Thoracic aorta (tissue), 2 donors: Measurements from ENCODE around the gene ZFPM1. TPM values are rescaled to one million over a fixed set of nuclear protein-coding genes. Genes with fewer than 3 reads are reported as not detected.

Experiments used
- ATAC-seq: fragments of 150-250 bp; one replicate; pipeline ENCODE4 v1.8.0; 2017; ENCODE audit warnings: low read depth; ENCODE audit not compliant: insufficient number of reproducible peaks, low FRiP score
- DNase-seq: peaks from one replicate; pipeline ENCODE4 v3.0.0-alpha.2; 2020; ENCODE audit warnings: low spot score
- H3K27ac ChIP-seq, 2 donors: fragments of 200-600 bp; sonication (generic); 1 replicate in 1 of 2; 2 replicates in 1 of 2; pipeline ENCODE4 v1.5.1; 2016; ENCODE audit warnings: mild to moderate bottlenecking in 2 of 2, moderate library complexity in 2 of 2
- H3K27me3 ChIP-seq: fragments of 200-600 bp; sonication (generic); replicated peaks from 2 replicates; pipeline ENCODE4 v1.6.0; 2016; ENCODE audit warnings: mild to moderate bottlenecking; ENCODE audit not compliant: insufficient read depth
- H3K36me3 ChIP-seq: fragments of 200-600 bp; sonication (generic); one replicate; pipeline ENCODE4 v1.5.1; 2016
- H3K4me1 ChIP-seq, 2 donors: fragments of 200-600 bp; sonication (generic); 1 replicate in 1 of 2; 2 replicates in 1 of 2; pipeline versions ENCODE4 v1.5.1 to v1.6.0; 2016; ENCODE audit warnings: low read depth in 2 of 2, mild to moderate bottlenecking in 1 of 2; ENCODE audit not compliant: control insufficient read depth in 1 of 2
- H3K4me3 ChIP-seq: fragments of 200-600 bp; sonication (generic); 2 replicates; pipeline ENCODE4 v1.5.1; 2016; ENCODE audit warnings: mild to moderate bottlenecking
- H3K9me3 ChIP-seq: fragments of 200-600 bp; sonication (generic); 2 replicates; pipeline ENCODE4 v1.5.1; 2016
- CTCF ChIP-seq: fragments of 200-600 bp; sonication (generic); IDR thresholded peaks from one replicate; pipeline ENCODE4 v1.5.1; 2019; ENCODE audit warnings: antibody characterized with exemption
- total RNA-seq, 2 donors: library from RNA; depleted of rRNA; stranded (reverse); fragments of >200 nt; gene quantifications; one replicate each; pipeline versions ENCODE4 v1.1.0 to v1.2.3, GENCODE V29; 2016

The ZFPM1 gene
- total RNA-seq, 2 donors from 2014 or later: 1.8 to 2.5 TPM

DNA sequence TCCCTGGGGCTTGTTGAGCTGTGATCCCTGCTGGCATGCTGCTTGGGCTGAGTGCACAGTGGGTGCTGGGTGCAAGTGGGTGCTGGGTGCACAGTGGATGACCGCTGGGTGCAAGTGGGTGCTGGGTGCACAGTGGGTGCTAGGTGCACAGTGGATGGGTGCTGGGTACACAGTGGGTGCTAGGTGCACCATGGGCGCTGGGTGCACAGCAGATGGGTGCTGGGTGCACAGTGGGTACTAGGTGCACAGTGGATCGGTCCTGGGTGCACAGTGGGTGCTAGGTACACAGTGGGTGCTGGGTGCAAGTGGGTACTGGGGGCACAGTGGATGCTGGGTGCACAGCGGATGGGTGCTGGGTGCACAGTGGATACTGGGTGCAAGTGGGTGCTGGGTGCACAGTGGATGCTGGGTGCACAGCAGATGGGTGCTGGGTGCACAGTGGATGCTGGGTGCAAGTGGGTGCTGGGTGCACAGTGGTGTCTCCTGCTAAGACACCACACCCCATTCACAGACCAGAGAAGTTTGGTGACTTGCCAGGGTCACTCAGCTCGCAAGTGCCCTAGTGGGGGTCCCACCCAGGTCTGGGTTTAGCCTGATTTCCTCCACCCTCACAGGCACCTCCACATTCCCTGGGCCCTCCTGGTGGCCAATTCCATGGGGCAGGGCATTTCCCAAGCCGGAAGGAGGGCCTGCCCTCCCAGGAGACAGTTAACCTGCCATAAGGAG lies 33.5 kb downstream of the ZFPM1 start:
- Histone ChIP-seq H3K4me3 (no peak overlapping the region), H3K4me1 (no peaks in the 10 kb centered on the region), H3K27me3 (no peaks in the 10 kb centered on the region), H3K9me3 (no peaks in the 10 kb centered on the region), H3K27ac (no peak overlapping the region), H3K36me3 (no peaks in the 10 kb centered on the region)
- DNase-seq (no peak), ATAC-seq (no peak)
- TF ChIP-seq CTCF: no peak

DNA sequence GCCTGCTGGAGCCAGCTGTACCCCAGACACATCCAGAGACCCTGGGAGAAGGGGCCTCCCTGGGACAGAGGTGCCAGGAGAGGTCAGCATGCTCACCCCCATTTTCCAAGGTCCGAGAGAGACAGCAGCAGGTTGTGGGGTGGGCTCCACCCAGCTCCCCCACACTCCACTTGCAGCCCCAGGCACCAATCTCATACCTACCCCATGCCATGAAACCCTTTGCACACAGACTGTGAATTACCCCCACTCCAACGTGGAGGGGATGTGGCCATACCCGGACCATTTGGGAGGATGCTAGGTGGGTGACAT lies 34.0 kb downstream of the ZFPM1 start:
- no peaks in the 10 kb centered on the region for H3K27me3 ChIP-seq
- H3K9me3 ChIP-seq: no peaks in the 10 kb centered on the region
- DNase-seq (no peak), ATAC-seq (no peak)
- H3K4me3 ChIP-seq: no peak overlapping the region
- no peak overlapping the region for H3K27ac ChIP-seq
- no peaks in the 10 kb centered on the region for H3K36me3 ChIP-seq
- no peak for TF ChIP-seq CTCF
- no peaks in the 10 kb centered on the region for H3K4me1 ChIP-seq

DNA sequence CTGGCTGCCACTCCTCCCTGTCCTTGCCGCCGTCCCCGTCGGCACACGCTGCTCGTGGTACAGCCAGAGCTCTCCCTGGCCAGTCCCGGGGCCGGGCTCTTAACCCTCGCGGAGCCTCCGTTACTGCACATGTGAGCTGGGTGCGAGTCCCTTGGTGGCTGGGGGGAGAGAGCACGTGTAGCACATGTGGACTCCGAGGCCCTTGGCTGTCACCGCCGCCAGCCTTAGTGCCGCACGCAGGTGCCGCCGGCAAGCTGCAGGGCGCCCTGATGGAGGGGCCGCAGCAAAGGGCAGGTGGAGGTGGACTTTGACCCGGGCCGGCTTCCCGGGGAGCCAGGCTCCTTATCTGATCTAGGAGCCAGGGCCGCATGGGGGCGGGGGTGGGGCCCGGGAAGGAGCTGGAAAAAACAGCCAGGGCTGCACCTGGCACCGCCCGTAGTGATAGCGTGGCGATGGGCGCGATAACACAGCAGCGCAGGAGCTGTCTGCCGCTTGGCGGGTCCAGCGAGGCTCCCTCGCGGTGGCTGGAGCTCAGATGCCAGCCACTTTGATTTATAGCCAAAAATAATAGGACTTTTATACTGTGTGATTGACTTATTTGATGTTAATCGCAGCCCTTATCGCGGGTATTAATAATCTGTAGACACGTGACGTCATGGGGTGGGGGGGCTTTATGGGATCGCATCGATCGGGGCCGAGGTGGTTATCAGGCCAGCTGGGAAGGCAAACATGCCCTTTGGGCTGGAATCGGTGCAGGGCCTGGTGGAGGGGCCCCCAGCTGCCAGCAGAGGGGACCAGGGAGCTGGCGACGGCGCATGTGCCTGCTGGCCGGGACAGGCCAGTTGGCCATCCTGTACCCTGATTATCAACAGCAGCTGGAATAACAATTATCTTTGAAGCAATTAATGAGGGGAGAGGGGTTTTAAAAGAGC lies 35.1 kb downstream of the ZFPM1 start:
- Histone ChIP-seq H3K36me3 (no peaks in the 10 kb centered on the region), H3K27ac (no peak overlapping the region), H3K9me3 (no peaks in the 10 kb centered on the region), H3K27me3 (no peaks in the 10 kb centered on the region), H3K4me1 (no peaks in the 10 kb centered on the region), H3K4me3 (no peak overlapping the region)
- ATAC-seq: no peak
- TF ChIP-seq CTCF: no peak
- DNase-seq: no peak

GRCh38 chr16:88489163-88489741 lies 36.2 kb downstream of the ZFPM1 start:
- ATAC-seq (no peak), DNase-seq (no peak)

More at GRCh38 chr16:88489163-88489741, 36.2 kb downstream of the ZFPM1 start:
- H3K4me3 ChIP-seq: no peak overlapping the region
- H3K27me3 ChIP-seq: no peaks in the 10 kb centered on the region
- H3K27ac ChIP-seq: no peak overlapping the region
- H3K9me3 ChIP-seq: no peaks in the 10 kb centered on the region
- no peak for TF ChIP-seq CTCF
- H3K36me3 ChIP-seq: no peaks in the 10 kb centered on the region
- H3K4me1 ChIP-seq: no peaks in the 10 kb centered on the region
